ENCODE measurements around the gene NAA16. TPM values are rescaled to one million over a fixed set of nuclear protein-coding genes. Genes with fewer than 3 reads are reported as not detected.

The NAA16 gene
- total RNA-seq, 4 donors from 2014 or later, result 14.3 to 41.0 (median 22.6) TPM

- 66% methylated on average over 6 of the region's 6 CpGs for WGBS
- no peaks in the 10 kb centered on the region for H3K9me3 ChIP-seq
- DNase-seq (ENCODE audit: low spot score in 2 of 2), result no peak
- no peak overlapping the region for H3K27ac ChIP-seq
- H3K4me3 ChIP-seq, result no peak overlapping the region
- H3K27me3 ChIP-seq, result no peaks in the 10 kb centered on the region
- peaks cover 13% of the 10 kb centered on the region for H3K4me1 ChIP-seq
- no peak for TF ChIP-seq CTCF (IDR thresholded peaks at IDR 0.05)
- TF ChIP-seq EP300 (IDR thresholded peaks at IDR 0.05), result no peak
- TF ChIP-seq POLR2A (IDR thresholded peaks at IDR 0.05), result no peak
- TF ChIP-seq POLR2AphosphoS5 (IDR thresholded peaks at IDR 0.05), result no peak
- peaks cover 29% of the 10 kb centered on the region for H3K36me3 ChIP-seq
These were observed 45.7 kb downstream of the NAA16 start for GRCh38 chr13:41356786-41357185.

GRCh38 chr13:41361491-41361890 lies 50.4 kb downstream of the NAA16 start:
- H3K4me1 ChIP-seq, result no peaks in the 10 kb centered on the region
- no peak for DNase-seq (ENCODE audit: low spot score in 2 of 2)
- no peaks in the 10 kb centered on the region for H3K9me3 ChIP-seq
- no peaks in the 10 kb centered on the region for H3K27me3 ChIP-seq
- no peak overlapping the region for H3K27ac ChIP-seq
- TF ChIP-seq POLR2AphosphoS5 (IDR thresholded peaks at IDR 0.05) (no peak), EP300 (IDR thresholded peaks at IDR 0.05) (no peak), CTCF (IDR thresholded peaks at IDR 0.05) (no peak), POLR2A (IDR thresholded peaks at IDR 0.05) (no peak)
- H3K36me3 ChIP-seq, result peaks cover 41% of the 10 kb centered on the region
- 55% methylated on average over 5 of the region's 5 CpGs for WGBS
- H3K4me3 ChIP-seq, result no peak overlapping the region

- Histone ChIP-seq H3K27me3 (no peaks in the 10 kb centered on the region), H3K27ac (no peak overlapping the region), H3K4me3 (no peak overlapping the region), H3K9me3 (no peaks in the 10 kb centered on the region), H3K36me3 (peaks cover 55% of the 10 kb centered on the region), H3K4me1 (no peaks in the 10 kb centered on the region)
- TF ChIP-seq EP300 (IDR thresholded peaks at IDR 0.05), result no peak
- no peak for TF ChIP-seq POLR2AphosphoS5 (IDR thresholded peaks at IDR 0.05)
- no peak for TF ChIP-seq CTCF (IDR thresholded peaks at IDR 0.05)
- no peak for TF ChIP-seq POLR2A (IDR thresholded peaks at IDR 0.05)
- WGBS, result 93% methylated on average over 2 of the region's 2 CpGs
- DNase-seq (ENCODE audit: low spot score in 2 of 2), result no peak
These were observed 53.0 kb downstream of the NAA16 start for GRCh38 chr13:41364043-41364442.

GRCh38 chr13:41365631-41366030 lies 54.6 kb downstream of the NAA16 start:
- Histone ChIP-seq H3K9me3 (no peaks in the 10 kb centered on the region), H3K27me3 (no peaks in the 10 kb centered on the region), H3K4me1 (no peaks in the 10 kb centered on the region), H3K36me3 (peaks cover 58% of the 10 kb centered on the region), H3K27ac (no peak overlapping the region), H3K4me3 (no peak overlapping the region)
- WGBS, result 76% methylated on average over 2 of the region's 2 CpGs
- TF ChIP-seq EP300 (IDR thresholded peaks at IDR 0.05) (no peak), POLR2AphosphoS5 (IDR thresholded peaks at IDR 0.05) (no peak), CTCF (IDR thresholded peaks at IDR 0.05) (no peak), POLR2A (IDR thresholded peaks at IDR 0.05) (no peak)
- no peak for DNase-seq (ENCODE audit: low spot score in 2 of 2)

GRCh38 chr13:41370736-41371135 lies 59.7 kb downstream of the NAA16 start:
- H3K4me1 ChIP-seq, result no peaks in the 10 kb centered on the region
- H3K36me3 ChIP-seq, result peaks cover 59% of the 10 kb centered on the region
- H3K9me3 ChIP-seq, result no peaks in the 10 kb centered on the region
- no peak for TF ChIP-seq EP300 (IDR thresholded peaks at IDR 0.05)
- no peak overlapping the region for H3K4me3 ChIP-seq
- no peaks in the 10 kb centered on the region for H3K27me3 ChIP-seq
- DNase-seq (ENCODE audit: low spot score in 2 of 2), result no peak
- WGBS, result 70% methylated on average over 2 of the region's 2 CpGs
- H3K27ac ChIP-seq, result no peak overlapping the region

GRCh38 chr13:41377446-41377845 lies 66.4 kb downstream of the NAA16 start:
- Histone ChIP-seq H3K27ac (no peak overlapping the region), H3K9me3 (no peaks in the 10 kb centered on the region), H3K27me3 (no peaks in the 10 kb centered on the region), H3K36me3 (peaks cover 32% of the 10 kb centered on the region), H3K4me1 (no peaks in the 10 kb centered on the region), H3K4me3 (no peak overlapping the region)
- WGBS, result 82% methylated on average over 5 of the region's 5 CpGs
- TF ChIP-seq POLR2AphosphoS5 (IDR thresholded peaks at IDR 0.05), result no peak
- TF ChIP-seq CTCF (IDR thresholded peaks at IDR 0.05), result no peak
- no peak for TF ChIP-seq POLR2A (IDR thresholded peaks at IDR 0.05)
- TF ChIP-seq EP300 (IDR thresholded peaks at IDR 0.05), result no peak
- no peak for DNase-seq (ENCODE audit: low spot score in 2 of 2)

All from suprapubic skin (tissue), 4 donors.